GM19452 (cell line): ENCODE results near the gene STAG2.
"Not testable (repeated sequence)": the region's sequence is repeated elsewhere in the genome, so short reads cannot be mapped to it uniquely, and the experiment has no call there.

Experiments
- ATAC-seq: cut with Tn5 transposase; IDR thresholded peaks from one replicate; pipeline ENCODE4 v1.9.1; 2021; ENCODE audit not compliant: unreplicated experiment

The STAG2 gene

GRCh38 chrX:123961268-123962005, at the start of gene STAG2:
TSS of gene STAG2 (plus strand) at chrX:123961706. CDS start at chrX:124022628, 60,922 bp downstream.
- ATAC-seq = no peak

- no peak for ATAC-seq
These were observed 44.4 kb upstream of the STAG2 start for GRCh38 chrX:123917069-123917468.

- ATAC-seq = no peak
These were observed 43.3 kb upstream of the STAG2 start for GRCh38 chrX:123918106-123918721.

GRCh38 chrX:123920105-123920785, 41.3 kb upstream of the STAG2 start:
- no peak for ATAC-seq

- ATAC-seq = no peak
These were observed 38.3 kb upstream of the STAG2 start for GRCh38 chrX:123923211-123923610.

- no peak for ATAC-seq
These were observed 37.3 kb upstream of the STAG2 start for GRCh38 chrX:123924186-123924585.

- ATAC-seq = no peak
These were observed 33.7 kb upstream of the STAG2 start for GRCh38 chrX:123927845-123928244.

- ATAC-seq = not testable (repeated sequence)
These were observed 29.5 kb upstream of the STAG2 start for GRCh38 chrX:123932055-123932454.

GRCh38 chrX:123943074-123943473, 18.4 kb upstream of the STAG2 start:
- ATAC-seq = no peak

GRCh38 chrX:123943488-123943887, 18.0 kb upstream of the STAG2 start:
- ATAC-seq = no peak

GRCh38 chrX:123949846-123950245, 11.7 kb upstream of the STAG2 start:
- ATAC-seq = no peak

GRCh38 chrX:123959281-123960063, 2.0 kb upstream of the STAG2 start:
- ATAC-seq = no peak

- ATAC-seq = no peak
These were observed 594 bp upstream of the STAG2 start for GRCh38 chrX:123960956-123961267.

GRCh38 chrX:123962006-123962467, 531 bp downstream of the STAG2 start:
- ATAC-seq = no peak

GRCh38 chrX:123962794-123963373, 1.4 kb downstream of the STAG2 start:
- peak; percentile 62 for ATAC-seq

GRCh38 chrX:123964156-123964834, 2.8 kb downstream of the STAG2 start:
- ATAC-seq = no peak

GRCh38 chrX:123965712-123966111, 4.2 kb downstream of the STAG2 start:
- ATAC-seq = no peak

- ATAC-seq = no peak
These were observed 6.0 kb downstream of the STAG2 start for GRCh38 chrX:123967497-123967896.

GRCh38 chrX:123968383-123969050, 7.0 kb downstream of the STAG2 start:
- ATAC-seq = no peak

- ATAC-seq = no peak
These were observed 10.5 kb downstream of the STAG2 start for GRCh38 chrX:123971982-123972381.
